Neural progenitor cell (in vitro differentiated cells): ENCODE measurements around the gene RGS7. TPM values are rescaled to one million over a fixed set of nuclear protein-coding genes. Genes with fewer than 3 reads are reported as not detected.

Experiments used
- DNase-seq: peaks from one replicate; pipeline ENCODE4 v3.0.0-alpha.2; 2016; ENCODE audit warnings: low spot score
- H2AFZ ChIP-seq: fragments of 200-600 bp; sonication (generic); replicated peaks from 2 replicates; pipeline ENCODE4 v1.6.1; 2016; ENCODE audit warnings: antibody characterized with exemption
- H3F3A ChIP-seq: fragments of 200-600 bp; sonication (generic); 2 replicates; pipeline ENCODE4 v1.6.1; 2016; ENCODE audit warnings: antibody characterized with exemption, low read depth
- H3K27ac ChIP-seq: fragments of 200-600 bp; sonication (generic); 2 replicates; pipeline ENCODE4 v1.5.1; 2016; ENCODE audit warnings: mild to moderate bottlenecking
- H3K27me3 ChIP-seq: fragments of 200-600 bp; sonication (generic); 2 replicates; pipeline ENCODE4 v1.6.1; 2016; ENCODE audit warnings: mild to moderate bottlenecking, moderate library complexity
- H3K36me3 ChIP-seq: fragments of 200-600 bp; sonication (generic); 2 replicates; pipeline ENCODE4 v1.5.1; 2016
- H3K4me1 ChIP-seq: fragments of 200-600 bp; sonication (generic); 2 replicates; pipeline ENCODE4 v1.6.1; 2016; ENCODE audit warnings: mixed run types
- H3K4me2 ChIP-seq: fragments of 200-600 bp; sonication (generic); 2 replicates; pipeline ENCODE4 v1.6.1; 2016
- H3K4me3 ChIP-seq: fragments of 200-600 bp; sonication (generic); 2 replicates; pipeline ENCODE4 v1.5.1; 2016
- H3K79me2 ChIP-seq: fragments of 200-600 bp; sonication (generic); 2 replicates; pipeline ENCODE4 v1.6.1; 2016; ENCODE audit warnings: low read depth
- H3K9ac ChIP-seq: fragments of 200-600 bp; sonication (generic); 2 replicates; pipeline ENCODE4 v1.6.1; 2016
- H3K9me3 ChIP-seq: fragments of 200-600 bp; sonication (generic); 2 replicates; pipeline ENCODE4 v1.5.1; 2016; ENCODE audit warnings: low read depth
- H4K20me1 ChIP-seq: fragments of 200-600 bp; sonication (generic); 2 replicates; pipeline ENCODE4 v1.6.1; 2016; ENCODE audit warnings: low read depth
- H3K27ac Mint-ChIP-seq: 3 replicates; pipeline ENCODE4 v1.8.0; 2021; ENCODE audit warnings: mixed read lengths
- H3K27me3 Mint-ChIP-seq: 2 replicates; pipeline ENCODE4 v1.8.0; 2022; ENCODE audit warnings: low read depth, mild to moderate bottlenecking, inconsistent platforms, moderate library complexity, mixed read lengths; ENCODE audit not compliant: insufficient read depth
- H3K36me3 Mint-ChIP-seq: 3 replicates; pipeline ENCODE4 v1.8.0; 2021; ENCODE audit warnings: mixed read lengths
- H3K4me1 Mint-ChIP-seq: 3 replicates; pipeline ENCODE4 v1.8.0; 2021; ENCODE audit warnings: mixed read lengths
- H3K4me3 Mint-ChIP-seq: 3 replicates; pipeline ENCODE4 v1.8.0; 2021; ENCODE audit warnings: mild to moderate bottlenecking, moderate library complexity, mixed read lengths
- H3K9me3 Mint-ChIP-seq: 3 replicates; pipeline ENCODE4 v1.8.0; 2020; ENCODE audit warnings: mixed read lengths
- EZH2 ChIP-seq: fragments of 200-600 bp; sonication (generic); IDR thresholded peaks from 2 replicates; pipeline ENCODE4 v1.6.1; 2017; ENCODE audit warnings: antibody characterized with exemption, mild to moderate bottlenecking, moderate library complexity
- EZH2phosphoT487 ChIP-seq: fragments of 200-600 bp; sonication (generic); IDR thresholded peaks from 2 replicates; pipeline ENCODE4 v1.6.1; 2017; ENCODE audit warnings: antibody characterized with exemption
- total RNA-seq: library from RNA; depleted of rRNA; stranded (reverse); fragments of >200 nt; gene quantifications from 2 replicates; pipeline ENCODE4 v1.2.3, GENCODE V29; 2015; ENCODE audit warnings: low replicate concordance
- TF ChIP-seq, protein P1 (sequence below): fragments of 200-600 bp; sonication (generic); IDR thresholded peaks from 2 replicates; pipeline ENCODE4 v1.5.1; 2017; ENCODE audit warnings: antibody characterized with exemption, mild to moderate bottlenecking

RGS7 gene
- total RNA-seq, 1 donor from 2014 or later = not detected

DNA sequence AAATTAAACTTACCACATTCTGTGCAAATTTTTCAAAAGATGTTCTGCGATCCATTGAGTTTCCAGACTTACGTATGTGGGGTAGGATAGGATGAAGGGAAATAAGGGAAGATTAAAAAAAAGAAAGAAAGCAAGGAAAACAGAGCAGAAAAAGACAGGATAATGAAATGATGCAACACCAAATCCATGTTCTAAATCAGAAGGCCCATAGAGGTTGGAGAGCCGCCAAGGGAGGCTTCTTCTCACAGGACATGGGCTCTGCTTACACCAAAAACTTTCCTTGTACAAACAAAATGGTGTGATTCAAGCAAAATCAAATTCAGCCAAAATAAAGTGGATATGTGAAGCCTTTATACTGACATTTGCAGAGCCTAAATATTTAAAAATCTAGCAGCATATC is 555.6 kb downstream of the RGS7 start:
- Mint-ChIP-seq H3K4me3 (no peak overlapping the region), H3K36me3 (no peaks in the 10 kb centered on the region), H3K27me3 (no peaks in the 10 kb centered on the region), H3K9me3 (no peaks in the 10 kb centered on the region), H3K27ac (no peak overlapping the region), H3K4me1 (no peaks in the 10 kb centered on the region)
- Histone ChIP-seq H3K27me3 (no peaks in the 10 kb centered on the region), H4K20me1 (no peaks in the 10 kb centered on the region), H3K27ac (no peak overlapping the region), H3F3A (no peaks in the 10 kb centered on the region), H2AFZ (no peak overlapping the region), H3K4me2 (no peak overlapping the region), H3K36me3 (no peaks in the 10 kb centered on the region), H3K4me1 (no peaks in the 10 kb centered on the region), H3K4me3 (no peak overlapping the region), H3K9me3 (no peaks in the 10 kb centered on the region), H3K9ac (no peak overlapping the region), H3K79me2 (no peaks in the 10 kb centered on the region)
- no peak for TF ChIP-seq EZH2phosphoT487
- no peak for TF ChIP-seq EZH2
- TF ChIP-seq, protein P1, sequence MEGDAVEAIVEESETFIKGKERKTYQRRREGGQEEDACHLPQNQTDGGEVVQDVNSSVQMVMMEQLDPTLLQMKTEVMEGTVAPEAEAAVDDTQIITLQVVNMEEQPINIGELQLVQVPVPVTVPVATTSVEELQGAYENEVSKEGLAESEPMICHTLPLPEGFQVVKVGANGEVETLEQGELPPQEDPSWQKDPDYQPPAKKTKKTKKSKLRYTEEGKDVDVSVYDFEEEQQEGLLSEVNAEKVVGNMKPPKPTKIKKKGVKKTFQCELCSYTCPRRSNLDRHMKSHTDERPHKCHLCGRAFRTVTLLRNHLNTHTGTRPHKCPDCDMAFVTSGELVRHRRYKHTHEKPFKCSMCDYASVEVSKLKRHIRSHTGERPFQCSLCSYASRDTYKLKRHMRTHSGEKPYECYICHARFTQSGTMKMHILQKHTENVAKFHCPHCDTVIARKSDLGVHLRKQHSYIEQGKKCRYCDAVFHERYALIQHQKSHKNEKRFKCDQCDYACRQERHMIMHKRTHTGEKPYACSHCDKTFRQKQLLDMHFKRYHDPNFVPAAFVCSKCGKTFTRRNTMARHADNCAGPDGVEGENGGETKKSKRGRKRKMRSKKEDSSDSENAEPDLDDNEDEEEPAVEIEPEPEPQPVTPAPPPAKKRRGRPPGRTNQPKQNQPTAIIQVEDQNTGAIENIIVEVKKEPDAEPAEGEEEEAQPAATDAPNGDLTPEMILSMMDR = no peak
- no peak for DNase-seq

DNA sequence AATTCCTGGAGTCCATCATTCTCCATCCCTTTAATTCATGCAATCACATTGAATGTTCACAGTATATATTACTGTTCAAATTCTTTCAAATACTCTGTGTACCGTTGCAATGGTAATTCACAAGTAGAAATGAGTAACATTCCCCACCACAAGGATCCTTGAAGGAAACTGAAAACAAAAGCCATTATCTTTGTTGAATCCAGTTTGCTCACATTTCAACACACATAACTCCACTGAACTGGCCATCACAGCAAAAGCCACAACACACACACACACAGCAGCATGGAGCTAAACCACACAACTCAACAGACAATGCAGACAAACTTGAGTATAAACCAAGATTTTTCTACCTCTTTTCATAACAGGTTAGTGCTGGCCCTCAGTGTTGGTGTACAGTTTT is 556.7 kb downstream of the RGS7 start:
- H3K9ac ChIP-seq = no peak overlapping the region
- no peak overlapping the region for H3K4me3 ChIP-seq
- H3K4me1 ChIP-seq = no peaks in the 10 kb centered on the region
- H3K27ac Mint-ChIP-seq = no peak overlapping the region
- H3K27ac ChIP-seq = no peak overlapping the region
- H3K4me1 Mint-ChIP-seq = no peaks in the 10 kb centered on the region
- no peak for DNase-seq
- TF ChIP-seq EZH2 (no peak), EZH2phosphoT487 (no peak)
- TF ChIP-seq, protein P1 = no peak
- H3K9me3 Mint-ChIP-seq = no peaks in the 10 kb centered on the region
- no peaks in the 10 kb centered on the region for H3K79me2 ChIP-seq
- no peak overlapping the region for H3K4me3 Mint-ChIP-seq
- no peaks in the 10 kb centered on the region for H3F3A ChIP-seq
- no peak overlapping the region for H2AFZ ChIP-seq
- H3K9me3 ChIP-seq = no peaks in the 10 kb centered on the region
- no peak overlapping the region for H3K4me2 ChIP-seq
- no peaks in the 10 kb centered on the region for H3K36me3 Mint-ChIP-seq
- H3K27me3 ChIP-seq = no peaks in the 10 kb centered on the region
- H3K27me3 Mint-ChIP-seq = no peaks in the 10 kb centered on the region
- no peaks in the 10 kb centered on the region for H4K20me1 ChIP-seq
- no peaks in the 10 kb centered on the region for H3K36me3 ChIP-seq

DNA sequence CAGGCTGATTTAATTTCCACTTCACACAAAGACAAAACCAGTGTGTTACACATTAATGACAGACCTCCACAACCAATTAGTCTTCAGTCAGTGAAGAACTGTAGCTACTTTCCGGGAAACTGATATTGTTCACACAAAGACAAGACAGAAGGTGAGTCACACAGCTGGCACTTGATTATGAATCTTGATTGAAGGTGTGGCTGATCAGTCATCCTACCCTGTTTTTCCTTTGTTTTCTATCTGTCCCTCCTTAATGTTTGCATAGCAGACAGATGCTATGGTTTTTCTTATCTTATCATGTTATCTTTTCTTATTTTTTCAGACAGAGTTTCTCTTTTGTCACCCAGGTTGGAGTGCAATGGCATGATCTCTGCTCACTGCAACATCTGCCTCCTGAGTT is 560.0 kb downstream of the RGS7 start:
- Histone ChIP-seq H3K27me3 (no peaks in the 10 kb centered on the region), H3K79me2 (no peaks in the 10 kb centered on the region), H2AFZ (no peak overlapping the region), H3K9me3 (no peaks in the 10 kb centered on the region), H3K9ac (no peak overlapping the region), H3K36me3 (no peaks in the 10 kb centered on the region), H3F3A (no peaks in the 10 kb centered on the region), H3K27ac (no peak overlapping the region), H4K20me1 (no peaks in the 10 kb centered on the region), H3K4me2 (no peak overlapping the region), H3K4me1 (no peaks in the 10 kb centered on the region), H3K4me3 (no peak overlapping the region)
- H3K27me3 Mint-ChIP-seq = no peaks in the 10 kb centered on the region
- DNase-seq = no peak
- no peak overlapping the region for H3K27ac Mint-ChIP-seq
- no peaks in the 10 kb centered on the region for H3K9me3 Mint-ChIP-seq
- H3K36me3 Mint-ChIP-seq = no peaks in the 10 kb centered on the region
- H3K4me3 Mint-ChIP-seq = no peak overlapping the region
- H3K4me1 Mint-ChIP-seq = no peaks in the 10 kb centered on the region
- TF ChIP-seq, protein P1 = no peak
